G401 (cell line): ENCODE measurements around the gene CHEK2. TPM values are rescaled to one million over a fixed set of nuclear protein-coding genes. Genes with fewer than 3 reads are reported as not detected.
"Not testable (repeated sequence)": the region's sequence is repeated elsewhere in the genome, so short reads cannot be mapped to it uniquely, and the experiment has no call there.

ENCODE experiments used
- DNase-seq: peaks from one replicate; pipeline ENCODE4 v3.0.0-alpha.2; 2015; ENCODE audit warnings: low spot score
- in situ Hi-C: cut with HindIII; loops from 2 replicates; pipeline ENCODE4 v1.10.0; 2016; ENCODE audit warnings: low sequenced_read_pairs, mixed read lengths
- total RNA-seq: library from RNA; depleted of rRNA; stranded (reverse); fragments of >200 nt; shearing (Covaris generic); gene quantifications from 2 replicates; pipeline ENCODE4 v1.2.3, GENCODE V29; 2014

CHEK2 gene
- total RNA-seq, 1 experiment from 2014 or later, result 53.9 TPM

GRCh38 chr22:28750471-28750881 lies 8.9 kb upstream of the CHEK2 start:
- in situ Hi-C loops, result no loop called here
- no peak for DNase-seq

DNA sequence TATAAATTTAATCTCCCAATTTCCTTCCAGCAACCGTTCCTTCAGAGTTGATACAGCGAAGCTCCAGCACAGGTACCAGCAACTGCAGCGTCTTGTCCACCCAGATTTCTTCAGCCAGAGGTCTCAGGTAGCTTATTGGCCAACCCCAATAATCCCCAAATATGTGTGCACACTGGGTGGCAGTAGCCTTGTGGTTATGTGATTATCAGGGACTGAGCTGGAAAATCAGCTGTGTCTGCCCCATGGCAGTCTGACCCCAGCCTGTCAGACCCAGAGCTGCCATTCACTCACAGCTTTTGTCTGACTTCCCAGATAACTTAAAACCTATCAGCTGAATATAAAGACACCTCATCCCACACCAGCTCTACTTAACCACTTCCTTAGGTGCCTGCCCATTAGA lies 2.2 kb upstream of the CHEK2 start:
- in situ Hi-C loops, result no loop called here
- no peak for DNase-seq

- in situ Hi-C loops, result no loop called here
Observed at GRCh38 chr22:28742562-28742962, 942 bp upstream of the CHEK2 start.

GRCh38 chr22:28741200-28741784 lies 328 bp downstream of the CHEK2 start:
- in situ Hi-C loops, result no loop called here
- no peak for DNase-seq

More at GRCh38 chr22:28742562-28742962, 942 bp upstream of the CHEK2 start:
- DNase-seq, result no peak

DNA sequence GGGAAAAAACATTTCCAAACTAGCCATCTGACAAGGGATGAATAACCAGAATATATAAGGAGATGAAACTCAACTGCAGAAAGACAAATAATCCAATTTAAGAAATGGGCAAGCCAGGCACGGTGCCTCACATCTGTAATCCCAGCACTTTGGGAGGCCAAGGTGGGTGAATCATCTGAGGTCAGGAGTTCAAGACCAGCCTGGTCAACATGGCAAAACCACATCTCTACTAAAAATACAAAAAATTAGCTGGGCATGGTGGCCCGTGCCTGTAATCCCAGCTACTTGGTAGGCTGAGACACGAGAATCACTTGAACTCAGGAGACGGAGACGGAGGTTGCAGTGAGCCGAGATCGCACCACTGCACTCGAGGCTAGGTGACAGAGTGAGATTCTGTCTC lies 2.7 kb downstream of the CHEK2 start:
- DNase-seq, in situ Hi-C loops: not testable (repeated sequence)

DNA sequence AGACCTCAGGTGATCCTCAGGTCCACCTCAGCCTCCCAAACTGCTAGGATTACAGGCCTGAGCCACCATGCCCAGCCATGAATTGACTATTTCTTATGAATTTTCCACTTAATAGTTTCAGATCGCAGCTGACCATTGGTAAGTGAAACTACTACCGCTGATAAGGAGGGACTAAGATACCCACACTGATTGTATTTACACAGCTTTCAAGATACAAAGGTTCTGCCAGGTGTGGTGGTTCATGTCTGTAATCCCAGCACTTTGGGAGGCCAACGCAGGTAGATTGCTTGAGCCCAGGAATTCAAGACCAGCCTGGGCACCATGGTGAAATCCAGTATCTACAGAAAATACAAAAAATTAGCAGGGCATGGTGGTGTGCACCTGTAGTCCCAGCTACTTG lies 3.9 kb downstream of the CHEK2 start:
- in situ Hi-C loops, result no loop called here
- DNase-seq, result no peak

GRCh38 chr22:28736301-28737155 lies 5.1 kb downstream of the CHEK2 start:
- no peak for DNase-seq
- in situ Hi-C loops, result no loop called here

- DNase-seq, result no peak
- in situ Hi-C loops, result no loop called here
Observed at GRCh38 chr22:28734393-28734792, 7.2 kb downstream of the CHEK2 start.

GRCh38 chr22:28730179-28730578 lies 11.4 kb downstream of the CHEK2 start:
- no peak for DNase-seq
- in situ Hi-C loops, result no loop called here

DNA sequence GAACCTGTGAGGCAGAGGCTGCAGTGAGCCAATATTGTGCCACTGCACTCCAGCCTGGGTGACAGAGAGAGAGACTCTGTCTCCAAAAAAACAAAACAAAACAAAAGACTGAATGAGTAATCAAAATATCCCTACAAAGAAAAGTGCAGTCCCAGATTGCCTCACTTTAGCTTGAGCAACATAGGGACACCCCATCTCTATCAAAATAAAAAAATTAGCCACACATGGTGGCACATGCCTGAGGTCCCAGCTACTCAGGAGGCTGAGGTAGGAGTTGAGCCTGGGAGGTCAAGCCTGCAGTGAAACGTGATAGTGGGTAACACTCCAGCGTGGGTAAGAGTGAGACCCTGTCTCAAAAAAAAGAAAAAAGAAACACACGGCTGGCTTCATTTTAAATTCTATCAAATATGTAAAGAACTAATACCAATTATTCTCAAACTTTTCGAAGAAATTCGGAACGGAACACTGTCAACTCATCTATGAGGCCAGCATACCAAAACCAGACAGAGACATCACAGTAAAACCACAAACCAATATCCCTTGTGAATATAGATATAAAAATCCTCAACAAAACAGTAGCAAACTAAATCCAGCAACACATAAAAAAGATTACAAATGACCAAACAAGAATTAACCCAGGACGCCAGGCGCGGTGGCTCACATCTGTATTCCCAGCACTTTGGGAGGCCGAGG lies 12.9 kb downstream of the CHEK2 start:
- DNase-seq, result no peak
- in situ Hi-C loops, result no loop called here

DNA sequence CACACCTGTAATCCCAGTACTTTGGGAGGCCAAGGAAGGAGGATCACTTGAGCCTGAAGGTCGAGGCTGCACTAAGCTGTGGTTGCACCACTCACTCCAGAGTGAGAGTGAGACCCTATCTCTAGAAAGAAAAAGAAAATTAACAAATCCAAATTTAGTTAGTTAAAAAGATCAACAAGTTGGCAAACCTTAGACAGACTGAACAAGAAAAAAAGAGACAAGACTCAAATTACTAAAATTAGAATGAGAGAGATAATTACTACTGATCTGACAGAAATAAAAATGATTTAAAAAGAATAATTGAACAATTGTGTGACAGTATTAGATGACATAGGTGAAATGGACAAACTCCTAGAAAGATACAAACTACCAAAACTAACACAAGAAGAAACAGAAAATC lies 13.6 kb downstream of the CHEK2 start:
- in situ Hi-C loops, result no loop called here
- DNase-seq, result no peak

GRCh38 chr22:28718044-28718443 lies 23.6 kb downstream of the CHEK2 start:
- in situ Hi-C loops, result no loop called here
- DNase-seq, result no peak

GRCh38 chr22:28716686-28717085 lies 24.9 kb downstream of the CHEK2 start:
- no peak for DNase-seq
- in situ Hi-C loops, result no loop called here

DNA sequence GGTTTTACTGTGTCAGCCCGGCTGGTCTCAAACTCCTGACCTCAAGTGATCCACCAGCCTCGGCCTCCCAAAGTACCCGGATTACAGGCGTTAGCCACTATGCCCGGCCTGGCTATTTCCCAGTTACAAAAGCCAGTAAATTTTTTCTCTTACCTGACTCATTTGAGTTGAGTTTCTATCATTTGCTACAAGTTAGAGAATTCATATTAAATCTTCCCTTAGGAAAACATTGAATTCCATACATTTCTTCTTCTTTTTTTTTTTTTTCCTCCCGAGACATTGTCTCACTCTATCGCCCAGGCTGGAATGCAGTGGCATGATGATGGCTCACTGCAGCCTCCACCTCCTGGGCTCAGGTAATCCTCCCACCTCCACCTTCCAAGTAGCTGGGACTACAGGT lies 26.0 kb downstream of the CHEK2 start:
- DNase-seq, result no peak
- in situ Hi-C loops, result no loop called here

DNA sequence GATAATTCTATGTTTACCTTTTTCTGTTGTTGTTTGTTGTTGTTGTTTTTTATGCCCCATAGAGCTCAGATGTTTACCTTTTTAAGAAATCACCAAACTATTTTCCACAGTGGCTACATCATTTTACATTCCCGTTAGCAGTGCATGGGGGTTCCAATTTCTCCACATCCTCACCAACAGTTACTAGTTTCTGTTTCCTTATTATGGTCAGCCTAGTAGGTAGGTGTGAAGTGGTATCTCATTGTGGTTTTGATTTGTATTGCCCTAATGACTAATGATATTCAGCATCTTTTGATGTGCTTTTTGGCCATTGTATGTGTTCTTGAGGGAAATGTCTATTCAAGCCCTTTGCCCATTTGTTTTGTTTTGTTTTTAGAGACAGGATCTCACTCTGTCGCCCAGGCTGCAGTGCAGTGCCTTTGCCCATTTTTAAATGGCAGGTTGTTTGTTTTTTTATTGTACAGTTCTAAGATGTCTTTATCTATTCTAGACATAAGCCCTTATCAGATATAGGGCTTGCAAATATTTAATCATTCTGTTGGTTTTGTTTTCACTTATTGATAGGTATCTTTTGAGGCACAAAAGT lies 27.5 kb downstream of the CHEK2 start:
- no peak for DNase-seq
- in situ Hi-C loops, result no loop called here

GRCh38 chr22:28711820-28712777 lies 29.5 kb downstream of the CHEK2 start:
- in situ Hi-C loops, result no loop called here
- peak; percentile 8 for DNase-seq

GRCh38 chr22:28711341-28711740 lies 30.3 kb downstream of the CHEK2 start:
- DNase-seq, result no peak
- in situ Hi-C loops, result no loop called here

GRCh38 chr22:28710576-28711191 lies 30.9 kb downstream of the CHEK2 start:
- no peak for DNase-seq
- in situ Hi-C loops, result no loop called here
